Epithelial cell of proximal tubule (primary cell): ENCODE data around the gene GRAMD2B. TPM values are rescaled to one million over a fixed set of nuclear protein-coding genes. Genes with fewer than 3 reads are reported as not detected.

Experiments
- DNase-seq: peaks from one replicate; pipeline ENCODE4 v3.0.0-alpha.2; 2011; ENCODE audit warnings: low read depth
- H3K4me3 ChIP-seq: 2 replicates; pipeline ENCODE4 v1.5.1; 2011; ENCODE audit warnings: low read depth, mild to moderate bottlenecking, low read length
- CTCF ChIP-seq: conservative IDR thresholded peaks from 2 replicates; pipeline ENCODE4 v1.5.1; 2012; ENCODE audit warnings: low read depth, mild to moderate bottlenecking, low read length
- total RNA-seq: library from RNA; depleted of rRNA; stranded (reverse); fragments of >200 nt; gene quantifications from 2 replicates; pipeline ENCODE4 v1.2.3, GENCODE V29; 2015

Gene GRAMD2B
- total RNA-seq, 1 donor from 2014 or later, result 43.2 TPM

- TF ChIP-seq CTCF, result no peak
- no peak overlapping the region for H3K4me3 ChIP-seq
- DNase-seq, result no peak
These were observed 63.1 kb downstream of the GRAMD2B start for GRCh38 chr5:126486332-126486731.

GRCh38 chr5:126487596-126487995 is 64.4 kb downstream of the GRAMD2B start:
- no peak for DNase-seq
- TF ChIP-seq CTCF, result no peak
- H3K4me3 ChIP-seq, result no peak overlapping the region

- no peak overlapping the region for H3K4me3 ChIP-seq
- DNase-seq, result no peak
- TF ChIP-seq CTCF, result no peak
These were observed 65.3 kb downstream of the GRAMD2B start for GRCh38 chr5:126488443-126489065.

- peak; percentile 30 for TF ChIP-seq CTCF
- no peak for DNase-seq
- H3K4me3 ChIP-seq, result no peak overlapping the region
These were observed 67.1 kb downstream of the GRAMD2B start for GRCh38 chr5:126490167-126490940.

GRCh38 chr5:126492939-126493338 is 69.7 kb downstream of the GRAMD2B start:
- TF ChIP-seq CTCF, result peak; percentile 54
- DNase-seq, result no peak
- H3K4me3 ChIP-seq, result no peak overlapping the region

GRCh38 chr5:126494393-126494792 is 71.2 kb downstream of the GRAMD2B start:
- no peak overlapping the region for H3K4me3 ChIP-seq
- no peak for DNase-seq
- TF ChIP-seq CTCF, result no peak
